GM18870 (cell line): ENCODE measurements around the gene GRB7.

ENCODE experiments used
- ATAC-seq: cut with Tn5 transposase; IDR thresholded peaks from one replicate; pipeline ENCODE4 v1.9.1; 2021; ENCODE audit warnings: moderate library complexity; ENCODE audit not compliant: unreplicated experiment

The GRB7 gene

DNA sequence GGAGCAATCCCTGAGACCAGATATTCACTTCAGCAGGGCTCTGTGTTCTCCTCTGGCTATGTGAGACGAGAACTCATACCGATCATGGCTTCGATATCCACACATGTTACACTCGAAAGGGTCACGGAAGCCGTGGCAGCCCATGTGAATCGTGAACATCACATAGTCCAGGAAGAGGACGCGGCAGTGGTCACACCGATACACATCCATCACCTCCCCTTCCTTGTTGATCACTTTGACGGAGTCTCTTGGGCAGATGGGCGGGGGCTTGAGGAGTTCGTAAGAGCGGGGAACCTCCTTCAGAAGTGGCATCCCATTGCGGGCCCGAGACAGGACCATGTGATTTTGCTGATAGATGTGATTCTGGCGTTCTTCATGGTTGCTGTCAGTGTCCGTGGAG lies 28.0 kb downstream of the GRB7 start:
- ATAC-seq = no peak

DNA sequence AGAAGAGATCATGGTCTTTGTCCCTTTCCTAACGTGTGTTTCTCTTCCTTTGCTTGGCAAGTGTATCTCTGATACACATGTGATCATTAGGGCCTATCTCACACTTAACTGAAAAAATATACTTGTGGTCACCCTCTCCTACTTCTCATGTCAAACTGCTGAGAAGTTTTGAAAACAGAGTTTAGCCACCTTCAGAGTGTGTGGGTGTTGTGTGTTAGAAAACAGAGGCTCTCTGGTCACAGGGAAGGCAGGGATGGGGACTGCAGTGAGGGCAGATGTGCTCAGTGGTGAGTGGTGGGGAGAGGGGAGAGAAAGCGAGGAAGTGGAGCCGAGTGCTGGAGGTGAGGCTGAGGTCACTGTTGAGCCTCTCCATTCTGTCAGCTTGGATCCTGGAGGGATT lies 29.4 kb downstream of the GRB7 start:
- no peak for ATAC-seq

DNA sequence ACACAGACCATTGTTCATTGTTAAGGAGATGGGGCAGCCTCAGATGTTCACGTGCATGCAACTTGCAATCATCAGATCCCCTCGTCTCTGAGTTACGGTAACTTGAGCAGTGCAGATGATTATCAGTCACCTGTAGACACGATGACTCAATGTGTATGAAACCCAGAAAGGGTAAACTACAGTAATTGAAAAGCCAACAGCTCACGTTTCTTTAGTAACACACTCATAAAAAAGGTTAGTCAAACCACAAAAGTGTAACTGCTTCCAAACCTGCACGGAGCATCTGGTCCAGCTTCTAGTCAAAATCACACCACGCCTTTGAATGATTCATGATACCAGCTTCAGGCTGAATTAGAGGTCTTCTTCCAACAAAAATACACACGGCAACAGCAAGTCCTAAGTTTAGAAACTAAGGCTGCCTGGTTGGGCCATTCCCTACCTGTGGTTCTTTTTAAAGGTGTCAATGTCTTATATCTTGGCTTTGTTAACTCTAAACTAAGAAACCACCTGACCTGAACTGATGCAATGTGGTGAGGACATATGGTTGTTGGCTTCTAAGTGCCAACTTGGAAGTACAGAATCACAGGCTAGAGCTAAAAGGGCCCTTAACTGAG lies 32.3 kb downstream of the GRB7 start:
- peak; percentile 43 for ATAC-seq

DNA sequence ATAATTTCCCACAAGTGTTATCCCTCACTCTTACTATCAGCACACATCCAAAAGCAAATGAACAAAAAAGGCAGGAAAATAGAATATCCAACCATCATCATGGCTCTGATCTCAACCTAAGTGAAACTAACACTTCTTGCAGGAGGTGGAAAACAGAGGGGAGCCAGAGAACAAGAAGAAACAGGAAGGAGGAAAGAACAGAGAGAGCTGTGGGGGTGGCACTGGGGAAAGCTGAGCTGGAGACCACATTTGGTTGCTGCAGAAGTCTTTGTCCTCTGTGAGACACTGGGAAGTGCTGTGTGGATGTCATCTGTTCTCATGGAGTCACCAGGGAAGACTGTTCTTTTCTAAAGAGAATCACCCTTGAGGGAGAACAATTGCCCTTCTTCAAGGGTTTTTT lies 34.7 kb downstream of the GRB7 start:
- no peak for ATAC-seq

DNA sequence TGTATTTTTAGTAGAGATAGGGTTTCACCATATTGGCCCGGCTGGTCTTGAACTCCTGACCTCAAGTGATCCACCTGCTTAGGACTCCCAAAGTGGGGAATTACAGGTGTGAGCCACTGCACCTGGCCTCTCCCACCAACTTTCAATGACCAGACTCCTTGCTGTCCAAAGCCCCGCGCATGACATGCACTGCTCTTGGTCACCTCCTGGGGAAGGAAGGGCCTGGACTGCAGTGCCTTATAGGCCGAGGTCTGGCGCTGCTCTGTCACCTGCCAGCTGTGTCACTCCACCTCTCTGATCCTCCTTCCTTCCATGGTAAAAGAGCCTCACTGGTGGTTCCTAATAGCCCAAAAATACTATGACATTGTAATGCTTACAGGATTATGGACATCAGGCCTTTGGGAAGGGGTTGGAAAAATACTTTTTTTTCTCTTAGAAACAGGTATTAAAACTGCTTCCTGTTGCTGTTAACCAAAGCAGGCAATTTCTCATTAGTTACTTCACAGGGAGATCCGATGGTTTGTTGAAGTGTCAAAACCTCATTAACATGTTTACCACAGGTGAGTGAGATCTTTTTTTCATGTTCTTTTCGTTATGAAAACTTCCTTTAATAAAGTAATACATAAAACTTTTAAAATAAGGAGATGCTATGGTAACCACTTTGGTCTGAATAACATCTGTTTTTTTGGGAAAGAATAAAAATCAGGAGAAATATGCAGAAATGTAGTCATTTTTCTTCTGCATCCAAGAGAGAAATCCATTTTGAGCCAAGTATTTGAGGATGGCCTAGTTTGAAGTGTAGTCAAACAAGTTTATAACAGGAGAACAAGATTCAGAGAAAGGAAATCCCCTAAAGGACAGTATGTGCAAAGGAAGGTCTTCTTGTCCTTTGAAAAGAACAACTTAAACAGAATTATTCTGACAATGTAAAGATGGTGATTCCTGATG lies 35.5 kb downstream of the GRB7 start:
- no peak for ATAC-seq

DNA sequence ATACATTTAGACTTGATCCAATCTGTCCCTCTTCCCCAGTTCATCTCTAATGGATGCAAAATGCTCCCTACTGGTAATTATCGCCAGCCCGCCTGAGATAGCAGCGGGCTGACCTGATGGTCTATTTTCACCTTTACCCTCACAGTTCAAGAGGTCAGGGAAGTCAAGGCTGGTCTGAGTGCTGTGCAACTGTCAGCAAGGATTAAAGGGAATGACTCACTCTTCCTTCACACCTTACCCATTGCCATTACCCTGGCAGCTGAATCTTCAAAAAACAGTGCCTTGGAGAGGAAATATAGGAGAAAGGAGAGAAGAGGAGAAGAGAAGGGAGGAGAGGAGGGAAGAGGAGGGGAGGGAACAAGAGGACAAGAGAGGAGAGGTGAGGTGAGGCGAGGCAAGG lies 36.3 kb downstream of the GRB7 start:
- ATAC-seq = no peak

DNA sequence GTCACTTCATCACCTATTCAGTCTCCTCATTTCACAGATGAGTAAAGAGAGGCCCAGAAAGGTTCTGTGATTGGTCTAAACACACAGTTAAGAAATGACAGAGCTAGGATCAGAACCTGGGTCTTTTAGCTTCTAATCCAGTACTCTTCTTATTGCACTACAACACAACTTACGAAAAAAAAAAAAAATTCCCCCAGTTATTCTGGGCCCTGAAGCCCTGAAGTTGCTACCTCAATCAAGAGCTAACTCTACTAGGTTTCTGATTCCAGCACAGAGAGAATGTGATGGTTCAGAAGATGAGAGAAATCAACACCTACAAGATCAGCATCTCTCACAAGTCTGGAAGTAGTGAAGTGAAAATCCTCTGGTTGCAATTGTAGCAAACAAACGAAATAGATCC lies 37.3 kb downstream of the GRB7 start:
- ATAC-seq = no peak

DNA sequence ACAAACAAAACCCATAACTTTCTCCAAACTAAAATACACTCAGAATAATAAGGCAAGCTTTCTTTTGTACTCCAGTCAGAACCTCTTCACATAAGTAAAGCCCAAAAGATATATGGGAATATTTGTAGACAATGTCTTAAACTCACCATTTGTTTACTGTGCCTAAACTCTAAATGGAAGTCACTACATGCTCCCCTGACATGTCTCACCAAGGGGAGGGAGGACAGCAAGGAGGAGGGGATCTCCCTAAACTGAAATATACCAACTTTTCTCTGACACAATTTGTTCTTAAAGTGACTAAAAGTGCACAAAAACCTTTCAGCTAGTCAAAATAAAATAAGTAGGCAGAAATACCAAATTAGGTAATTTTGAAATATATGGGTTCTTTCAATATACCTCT lies 38.5 kb downstream of the GRB7 start:
- ATAC-seq = no peak

DNA sequence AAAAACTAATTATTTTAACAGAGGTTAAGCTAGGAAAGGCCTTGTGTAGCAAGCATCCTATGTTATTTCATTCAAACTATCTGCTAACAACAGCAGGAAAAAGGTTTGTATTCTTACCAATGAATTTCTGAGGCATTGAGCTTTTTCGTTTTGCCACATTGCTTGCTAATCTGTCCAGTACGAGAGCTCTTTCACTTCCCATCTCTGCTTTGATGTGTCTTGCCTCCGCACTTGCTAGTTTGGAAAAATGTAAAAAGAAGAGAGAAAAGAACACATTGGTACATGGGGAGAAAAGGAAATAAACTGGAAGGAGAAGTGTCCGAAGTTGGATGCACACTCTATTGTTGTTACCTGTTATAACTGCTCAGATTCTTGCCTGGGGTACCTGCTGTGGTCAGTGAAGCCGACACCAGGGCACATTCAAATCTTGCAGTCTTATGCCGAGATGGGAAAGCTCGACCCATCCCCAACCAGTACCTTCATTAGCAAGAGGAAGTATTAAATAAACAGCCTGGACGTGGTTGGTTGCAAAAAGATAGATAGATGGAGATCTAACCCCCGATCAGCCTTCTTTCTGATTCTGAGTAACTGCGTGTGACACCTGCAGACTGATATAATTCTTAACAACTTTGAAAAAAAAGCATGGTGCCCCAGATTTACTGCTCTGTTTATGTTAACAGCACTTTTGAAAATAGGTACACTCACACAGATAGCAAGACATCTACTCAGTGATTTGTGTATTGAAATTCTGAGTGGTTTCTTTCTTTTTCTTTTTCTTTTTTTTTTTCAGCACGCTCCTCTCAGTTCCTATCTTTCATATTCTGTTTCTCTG lies 40.0 kb downstream of the GRB7 start:
- ATAC-seq = peak; percentile 44

DNA sequence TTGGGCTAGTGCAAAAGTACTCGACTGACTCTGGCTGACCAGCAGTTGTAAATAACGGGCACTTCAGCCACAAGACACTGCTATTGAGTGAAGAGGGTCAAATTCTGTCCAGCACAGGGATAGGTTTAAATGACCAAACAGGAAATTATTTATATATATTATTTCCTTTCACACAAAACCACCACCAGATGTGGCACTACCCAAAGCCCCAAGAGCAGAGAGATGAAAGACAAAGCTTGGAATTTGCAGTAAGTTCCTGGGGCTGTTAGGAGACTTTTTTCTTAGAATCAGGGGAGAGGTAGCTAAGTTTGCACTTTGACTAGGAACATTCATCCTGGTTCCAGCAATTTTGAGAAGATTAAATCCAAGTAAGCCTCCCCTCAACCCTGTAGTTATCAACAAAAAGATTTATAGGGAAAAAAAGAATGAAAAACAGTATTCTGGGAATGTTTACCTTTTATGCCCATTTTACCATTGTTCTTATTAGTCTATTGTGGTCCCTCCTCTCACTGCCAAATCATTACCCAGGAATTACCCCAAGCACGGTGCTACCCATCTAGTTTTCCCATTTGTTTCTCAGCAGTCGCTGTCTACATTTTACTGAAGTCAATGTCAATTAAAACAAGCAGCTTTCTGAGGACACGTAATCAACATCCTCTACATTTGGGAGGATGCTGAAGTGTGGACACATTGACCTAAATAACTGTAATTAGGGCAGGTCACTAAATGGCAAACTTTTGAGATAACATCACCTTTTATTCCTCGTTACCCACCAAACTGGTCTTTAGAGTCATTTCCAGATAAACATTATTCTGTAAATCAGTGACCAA lies 43.5 kb downstream of the GRB7 start:
- no peak for ATAC-seq

DNA sequence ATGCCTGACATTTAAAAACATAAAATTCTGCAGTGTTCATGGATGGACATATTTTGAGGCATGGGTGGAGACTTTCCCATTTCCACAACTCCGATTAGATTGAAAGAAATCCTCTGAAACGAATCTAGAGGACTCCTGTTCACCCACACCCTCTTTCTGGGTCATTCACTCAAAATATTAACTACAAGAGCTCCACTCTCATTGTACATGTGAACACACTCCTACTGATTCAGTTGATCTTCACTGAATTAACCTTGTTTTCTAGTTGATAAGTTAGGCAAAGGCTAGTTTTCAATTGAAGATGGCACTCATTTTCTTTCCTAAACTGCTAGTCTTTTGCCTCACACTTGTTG lies 44.1 kb downstream of the GRB7 start:
- no peak for ATAC-seq

DNA sequence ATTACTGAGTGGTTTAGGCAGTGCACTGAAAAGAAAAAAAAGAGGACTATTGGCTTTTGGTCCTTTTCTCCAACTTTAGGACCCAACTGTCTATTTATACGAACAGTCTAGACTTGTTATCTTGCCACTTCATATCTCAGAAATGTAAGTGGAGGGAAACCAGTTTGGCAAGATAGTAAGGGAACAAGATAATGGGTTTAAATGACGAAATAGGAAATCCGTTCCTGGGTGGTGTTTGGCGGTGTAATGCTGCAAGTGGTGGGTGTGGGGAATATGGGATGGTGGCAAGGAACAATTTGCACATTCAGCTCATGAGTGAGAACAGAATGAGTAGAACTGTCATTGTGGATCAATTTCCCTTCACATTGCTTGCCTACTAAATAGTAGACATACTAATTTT lies 44.7 kb downstream of the GRB7 start:
- ATAC-seq = no peak

DNA sequence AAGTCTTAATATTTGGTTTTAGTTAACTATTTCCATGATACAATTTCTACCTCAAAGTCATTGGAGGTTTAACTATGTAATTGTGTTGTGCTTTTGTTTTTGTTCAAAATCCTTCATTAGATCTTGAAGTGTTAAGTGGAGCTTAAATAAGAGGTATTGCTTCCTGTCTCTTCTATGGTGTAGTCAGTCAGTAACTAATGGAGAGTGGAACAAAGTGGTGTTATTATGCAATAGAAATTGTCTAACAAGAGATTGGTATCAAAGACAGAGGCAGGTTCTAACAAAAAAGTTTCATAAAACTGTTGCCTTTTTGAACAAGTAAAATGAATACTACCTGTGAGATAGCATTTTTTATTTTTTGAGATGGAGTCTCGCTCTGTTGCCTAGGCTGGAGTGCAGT lies 45.2 kb downstream of the GRB7 start:
- ATAC-seq = no peak

DNA sequence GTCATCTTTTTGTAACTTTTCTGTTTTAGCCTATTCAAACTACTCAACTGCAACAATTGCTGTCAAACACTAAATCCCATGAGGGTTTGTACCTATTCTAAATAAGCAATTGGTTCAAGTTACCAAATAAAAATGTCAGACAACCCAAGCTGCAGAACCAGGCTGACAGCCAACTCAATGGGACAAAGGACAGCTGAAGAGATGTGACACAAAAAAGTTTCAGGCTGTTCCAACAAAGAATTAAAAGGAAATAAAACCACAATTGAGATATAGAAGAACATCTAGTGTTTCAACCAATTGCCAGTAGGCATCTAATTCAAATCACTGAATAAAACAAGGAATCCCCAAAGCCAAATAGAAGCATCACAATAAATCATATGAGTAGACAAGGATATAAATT lies 49.3 kb downstream of the GRB7 start:
- ATAC-seq = no peak

DNA sequence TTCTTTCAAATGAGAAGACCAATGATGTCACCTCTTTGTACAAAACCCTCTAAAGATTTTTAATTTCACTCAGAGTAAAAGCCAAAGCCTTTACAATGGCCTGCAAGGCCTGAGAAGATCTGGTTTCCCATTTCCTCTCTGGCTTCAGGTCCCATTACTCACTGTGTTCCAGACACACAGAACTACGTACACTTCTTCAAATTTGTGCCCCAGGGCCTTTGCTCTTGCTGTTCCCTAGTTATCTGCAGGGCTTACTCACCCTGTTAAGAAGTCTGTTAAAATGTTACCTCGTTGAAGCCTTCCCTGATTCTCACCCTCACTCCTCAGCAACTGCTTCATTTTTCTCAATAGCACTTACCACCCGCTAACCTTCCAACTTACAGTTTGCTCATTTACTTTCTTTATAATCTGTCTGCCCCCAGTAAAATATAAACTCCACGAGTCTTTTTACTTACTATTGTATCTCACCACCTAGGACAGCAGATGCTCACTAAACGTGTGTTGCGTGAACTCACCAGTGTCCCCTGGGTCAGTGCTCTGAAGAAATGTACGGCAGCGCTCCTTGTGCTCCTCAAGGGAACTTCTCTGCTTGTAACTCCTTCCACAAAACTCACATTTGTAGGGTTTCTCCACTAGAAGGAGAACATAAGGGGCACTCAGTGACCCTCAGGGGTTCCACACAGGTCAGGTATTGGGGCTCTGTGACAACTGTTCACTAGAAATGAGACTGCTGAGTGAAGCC lies 50.2 kb downstream of the GRB7 start:
- ATAC-seq = no peak

DNA sequence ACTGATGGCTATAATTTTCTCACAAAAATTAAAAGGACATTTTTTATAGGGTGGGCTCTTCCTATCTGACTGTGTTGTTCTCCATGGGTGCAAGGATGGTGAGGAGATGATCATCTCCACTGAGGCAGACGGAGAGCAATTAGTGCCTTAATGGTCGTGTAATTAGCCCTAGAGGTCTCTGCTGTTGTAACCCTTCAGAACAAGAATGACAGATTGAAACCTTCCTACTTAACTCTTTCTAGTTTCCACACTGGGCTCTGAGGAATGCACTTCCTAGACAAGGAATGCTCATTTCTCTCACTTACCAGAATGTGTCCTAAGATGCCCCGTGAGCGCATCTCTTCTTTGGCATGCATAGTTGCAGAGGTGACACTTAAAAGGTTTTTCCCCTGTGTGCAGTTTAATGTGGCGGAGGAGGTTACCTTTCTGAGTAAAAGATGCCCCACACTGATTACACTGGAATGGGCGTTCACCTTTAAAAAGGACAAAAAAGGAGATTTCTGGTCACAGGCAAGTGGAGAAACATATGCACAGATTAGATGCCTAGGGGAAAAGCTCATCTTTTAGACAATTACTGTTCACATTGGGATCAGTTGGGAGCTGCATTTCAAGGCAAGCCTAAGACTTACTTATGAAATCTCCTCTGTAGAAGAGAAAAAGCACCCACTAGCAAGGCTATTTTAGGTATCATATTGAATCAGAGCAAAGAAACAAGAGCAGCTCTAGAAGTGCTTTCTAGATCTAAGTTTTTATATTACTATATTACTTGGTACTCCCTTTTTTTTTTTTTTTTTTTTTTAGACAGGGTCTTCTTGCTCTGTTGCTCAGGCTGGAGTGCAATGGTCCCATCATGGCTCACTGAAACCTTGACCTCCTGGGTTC lies 53.6 kb downstream of the GRB7 start:
- no peak for ATAC-seq

DNA sequence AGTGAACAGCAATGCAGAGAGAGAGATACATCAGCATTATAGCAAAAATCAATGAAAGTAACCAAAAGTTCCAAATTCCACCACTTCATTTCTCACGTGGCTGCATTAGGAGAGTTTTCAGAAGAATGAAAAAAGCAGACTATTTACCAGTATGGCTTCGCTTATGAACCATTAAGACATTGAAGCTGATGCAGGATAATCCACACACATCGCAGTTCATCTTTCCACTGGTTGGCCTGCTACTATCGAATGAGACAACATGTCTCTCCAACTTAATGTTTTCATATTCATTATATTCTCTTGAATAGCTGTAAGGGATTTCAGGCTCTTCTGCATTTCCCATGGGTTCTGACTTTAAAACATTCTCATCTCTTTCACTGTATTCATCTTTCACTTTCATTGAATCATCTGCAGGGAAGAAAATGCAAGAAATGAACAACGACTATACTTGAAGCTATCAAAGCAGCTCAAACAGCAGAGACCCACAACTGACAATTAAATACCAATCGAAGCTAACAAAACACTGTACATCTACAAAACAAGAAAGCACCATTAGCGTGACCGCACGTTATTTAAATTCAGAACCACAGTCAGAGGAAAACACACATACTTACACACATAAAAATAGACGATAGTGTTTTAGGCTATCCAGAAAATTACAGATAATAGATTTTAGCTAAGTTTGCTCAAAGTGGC lies 54.9 kb downstream of the GRB7 start:
- no peak for ATAC-seq

DNA sequence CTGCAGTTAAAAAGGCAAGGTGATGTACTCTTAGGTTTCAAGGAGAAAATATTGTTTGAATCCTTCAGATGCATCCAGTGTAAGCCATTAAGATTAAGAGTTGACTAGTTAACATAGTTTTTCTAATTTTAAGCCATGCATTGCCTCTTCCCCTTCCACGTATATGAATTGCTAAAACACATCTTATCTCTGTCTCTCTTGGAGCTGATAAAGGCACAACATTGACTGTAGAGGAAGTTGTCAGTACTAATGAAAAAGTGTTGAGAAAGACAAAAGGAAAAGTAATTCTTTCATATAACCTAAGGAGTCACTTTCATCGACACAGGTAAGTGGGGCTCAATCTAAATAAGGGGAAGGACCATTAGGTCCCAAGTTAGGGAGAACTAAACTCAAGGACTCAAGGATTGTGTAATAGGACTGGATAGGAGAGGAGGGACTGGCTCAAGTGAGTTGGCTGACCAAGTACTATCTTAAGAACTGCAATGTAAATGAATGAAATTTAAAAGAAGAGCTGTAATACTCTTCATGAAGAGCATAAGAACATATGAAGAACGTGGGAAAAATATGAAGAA lies 55.6 kb downstream of the GRB7 start:
- ATAC-seq = no peak
